GM03348 (cell line): ENCODE data around the gene CCDC124.

Source experiments
- DNase-seq: peaks from one replicate; pipeline ENCODE4 v3.0.0; 2012; ENCODE audit warnings: low spot score

Gene CCDC124

GRCh38 chr19:17953869-17954268 lies 21.1 kb downstream of the CCDC124 start:
- DNase-seq, result no peak

- no peak for DNase-seq
Measured at GRCh38 chr19:17954401-17954800, 21.6 kb downstream of the CCDC124 start.

DNA sequence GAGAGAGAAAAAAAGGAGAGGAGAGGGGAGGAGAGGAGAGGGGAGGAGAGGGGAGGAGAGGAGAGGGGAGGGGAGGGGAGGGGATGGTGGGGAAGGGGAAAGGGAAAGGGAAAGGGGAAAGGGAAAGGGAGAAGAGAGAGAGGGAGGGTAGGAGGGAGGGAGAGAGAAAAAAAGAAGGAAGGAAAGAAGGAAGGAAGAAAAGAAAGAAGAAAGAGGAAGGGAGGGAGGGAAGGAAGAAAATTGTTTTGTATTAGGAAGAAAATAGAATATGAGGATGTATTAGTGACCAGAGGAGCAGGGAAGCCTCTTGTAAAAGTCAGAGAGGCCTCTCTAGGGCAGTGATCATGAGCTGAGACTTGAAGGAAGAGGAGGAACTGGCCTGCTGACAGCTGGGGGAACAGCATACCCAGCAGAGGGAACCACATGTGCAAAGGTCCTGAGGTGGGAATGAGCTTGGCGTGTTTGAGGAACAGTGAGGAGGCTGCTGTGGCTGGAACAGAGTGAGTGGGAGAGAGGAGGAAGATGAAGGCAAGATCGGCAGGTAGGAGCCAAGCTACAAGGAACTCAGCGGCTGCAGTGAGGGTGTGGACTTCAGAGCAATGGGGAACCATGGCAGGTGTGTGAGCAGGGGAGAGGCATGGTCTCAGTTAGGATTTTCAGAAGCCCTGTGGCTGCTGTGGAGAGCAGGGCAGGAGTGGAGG lies 24.5 kb downstream of the CCDC124 start:
- DNase-seq, result no peak

DNA sequence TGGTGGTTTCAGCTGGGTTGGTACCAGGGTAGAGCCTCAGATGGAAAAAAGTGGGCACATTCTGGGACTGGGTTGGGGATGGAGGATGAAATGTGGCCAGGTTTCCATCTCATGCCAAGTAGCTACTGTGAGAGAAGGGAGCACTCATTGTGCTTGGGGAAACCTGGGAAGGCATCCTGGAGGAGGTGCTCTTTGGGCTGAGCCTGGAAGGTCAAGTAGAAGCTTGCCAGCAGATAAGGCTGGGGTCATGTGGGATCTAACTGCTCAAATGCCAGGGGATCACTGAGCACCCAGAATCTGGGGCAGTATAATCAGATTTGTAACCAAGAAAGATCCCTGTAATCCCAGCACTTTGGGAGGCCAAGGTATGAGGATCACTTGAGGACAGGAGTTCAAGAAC lies 25.1 kb downstream of the CCDC124 start:
- no peak for DNase-seq

- no peak for DNase-seq
Measured at GRCh38 chr19:17963936-17964691, 31.3 kb downstream of the CCDC124 start.

DNA sequence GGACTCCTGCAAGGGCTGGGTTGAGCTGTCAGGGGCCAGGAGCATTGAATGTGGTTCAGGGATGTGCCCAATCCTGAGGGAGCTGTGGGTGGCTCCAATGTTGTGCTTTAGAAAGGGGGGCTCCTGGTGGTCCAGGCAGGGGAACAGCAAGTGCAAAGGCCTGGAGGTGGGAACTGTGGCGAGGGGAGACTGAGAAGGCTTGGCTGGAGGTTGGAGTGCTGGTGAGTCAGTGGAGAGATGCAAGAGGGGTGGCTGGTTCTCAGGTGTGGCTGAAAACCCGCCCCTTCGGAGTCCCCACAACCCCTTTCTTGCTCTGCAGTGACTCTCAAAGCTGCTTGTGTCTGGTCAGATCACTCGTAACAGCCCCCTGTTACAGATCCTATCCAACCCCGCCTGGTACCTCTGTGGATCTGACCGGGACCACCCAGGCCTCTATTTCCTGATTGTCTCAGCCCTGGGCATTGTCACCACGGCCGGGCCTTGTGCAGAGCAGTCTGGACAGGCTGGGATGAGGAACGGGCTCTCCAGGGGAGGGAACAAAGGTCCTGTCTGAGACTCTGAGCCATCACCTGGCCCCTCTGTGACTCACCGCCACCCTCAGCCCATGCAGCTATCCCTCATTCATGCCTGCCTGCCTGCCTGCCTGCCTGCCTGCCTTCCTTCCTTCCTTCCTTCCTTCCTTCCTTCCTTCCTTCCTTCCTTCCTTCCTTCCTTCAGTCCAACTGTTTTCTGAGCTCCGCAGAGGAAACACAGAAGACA lies 32.7 kb downstream of the CCDC124 start:
- DNase-seq, result no peak

- DNase-seq, result no peak
Measured at GRCh38 chr19:17966129-17966483, 33.3 kb downstream of the CCDC124 start.

DNA sequence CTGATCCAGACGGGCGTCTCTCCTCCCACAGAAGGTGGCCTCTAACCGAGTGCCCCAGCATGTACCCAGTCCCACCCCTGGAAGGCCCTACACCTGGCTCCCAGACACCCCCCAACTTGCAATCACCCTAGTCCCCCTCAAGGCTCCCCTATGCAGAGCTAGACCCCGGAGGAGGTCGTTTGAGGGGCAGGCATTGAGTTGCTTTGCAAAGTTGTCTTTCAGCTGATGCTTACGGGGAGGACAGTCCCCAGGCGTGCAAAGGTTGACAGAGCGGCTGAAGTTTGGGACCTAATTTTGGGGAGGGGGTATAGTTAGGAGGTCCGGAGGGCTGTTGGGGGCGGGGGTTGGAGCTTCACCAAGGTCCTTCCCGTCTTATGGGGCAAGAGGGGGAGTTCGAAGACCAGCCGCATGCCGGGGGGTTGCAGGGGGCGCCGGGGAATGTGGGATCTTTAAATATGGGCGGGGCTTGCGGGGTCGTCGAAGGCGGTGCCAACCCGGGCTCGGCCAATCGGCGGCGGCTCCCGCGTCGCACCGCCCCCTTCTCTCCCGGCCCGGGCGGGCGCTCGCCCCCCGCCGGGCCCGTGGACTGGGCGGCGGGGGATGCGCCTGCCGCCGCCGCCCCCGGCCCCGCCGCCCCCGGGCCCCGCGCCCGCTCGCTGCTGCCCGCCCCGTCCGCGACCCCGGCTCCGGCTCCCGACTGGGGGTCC lies 33.9 kb downstream of the CCDC124 start, which contains the start of gene KCNN1:
TSS of gene KCNN1 (plus strand) at position 558 of the 707 bp plus-strand sequence. CDS start 6,782 bp downstream, outside the sequence.
- peak; percentile 53 for DNase-seq

DNA sequence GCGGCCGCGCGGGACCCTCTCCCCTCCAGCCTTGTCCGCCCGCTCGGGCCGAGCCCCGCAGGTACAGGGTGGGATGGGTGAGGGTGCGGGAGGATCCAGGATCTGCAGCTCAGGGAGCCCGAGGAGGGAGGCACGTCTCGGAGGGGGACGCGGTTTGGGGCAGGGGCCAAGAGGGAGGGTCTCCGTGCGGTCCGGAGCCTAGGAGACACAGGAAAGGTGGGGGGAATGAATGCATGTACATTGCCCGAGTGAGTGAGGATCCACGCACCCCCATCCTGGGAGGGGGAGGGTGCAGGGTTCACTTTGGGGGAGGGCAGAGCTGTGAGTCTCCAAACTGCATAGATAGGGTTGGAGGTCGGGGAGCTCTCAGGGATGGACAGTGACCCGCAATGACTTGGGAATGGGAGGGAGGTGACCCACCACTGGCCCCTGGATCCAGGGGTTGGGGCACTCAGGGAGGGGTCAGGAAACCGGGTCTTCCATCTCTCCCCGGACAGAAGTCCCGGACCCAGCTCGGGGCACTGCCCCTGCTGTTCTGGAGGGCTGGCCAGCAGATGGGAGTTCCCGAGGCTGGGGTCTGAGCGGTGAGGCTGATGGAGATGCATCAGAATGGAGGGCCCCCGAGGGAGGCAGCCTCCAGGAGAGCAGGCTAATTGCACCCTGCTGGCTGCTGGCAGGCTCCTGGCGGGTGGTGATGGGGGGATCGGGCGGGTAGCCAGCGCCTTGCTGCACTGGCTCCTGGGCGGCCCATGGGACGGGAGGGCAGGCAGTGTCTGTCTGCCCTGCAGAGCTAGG lies 34.6 kb downstream of the CCDC124 start:
- DNase-seq, result no peak

DNA sequence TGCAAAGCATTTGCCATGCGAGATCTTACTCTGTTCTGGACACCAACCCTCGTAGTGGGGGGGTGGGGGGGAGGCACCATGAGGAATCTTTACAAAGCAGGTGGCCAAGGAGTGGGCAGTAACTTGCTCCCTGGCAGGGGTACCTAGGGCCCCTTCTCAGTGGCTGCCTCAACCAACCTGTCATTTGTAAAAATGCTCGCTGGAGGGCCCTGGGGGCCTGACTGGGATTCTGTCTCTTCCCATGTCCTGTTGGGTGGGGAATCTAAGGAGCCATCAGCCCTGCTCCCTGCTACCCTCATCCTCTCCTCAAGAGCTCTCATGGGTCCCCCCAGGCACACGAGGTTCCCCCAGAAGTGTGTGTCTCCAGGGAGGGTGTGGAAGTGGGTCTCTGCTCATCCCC lies 35.5 kb downstream of the CCDC124 start:
- no peak for DNase-seq

DNA sequence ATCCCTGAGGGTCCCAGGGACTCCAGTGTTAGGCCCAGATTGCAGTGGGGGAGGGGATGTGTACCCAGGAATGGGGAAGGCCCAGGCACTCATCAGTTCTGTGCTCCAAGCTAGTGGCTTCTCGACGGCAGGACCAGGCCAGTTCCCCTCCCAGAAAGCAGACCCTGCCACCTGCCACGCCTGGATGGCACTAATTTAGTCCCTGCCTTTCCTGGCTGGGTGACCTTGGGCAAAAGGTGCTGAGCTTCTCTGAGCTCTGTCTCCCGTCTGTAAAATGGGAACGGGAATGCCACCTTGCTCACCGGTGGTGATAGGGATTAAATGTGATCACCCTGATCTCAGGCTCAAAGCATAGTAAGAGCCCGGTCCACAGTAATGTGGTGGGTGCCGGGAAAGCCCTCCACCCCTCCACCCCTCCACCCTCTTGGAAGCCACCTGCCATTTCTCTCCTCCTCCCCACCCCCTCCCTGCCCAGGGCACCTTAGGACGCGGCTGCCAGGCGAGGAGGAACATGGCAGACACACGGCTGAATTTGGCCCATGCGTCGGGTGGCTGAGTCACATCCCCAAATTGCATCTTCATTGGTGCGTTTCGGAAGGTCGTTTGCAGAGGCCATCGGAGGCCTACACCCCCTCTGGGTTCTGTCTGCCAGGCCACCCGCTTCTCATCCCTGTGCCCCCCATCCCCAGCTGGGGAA lies 36.4 kb downstream of the CCDC124 start:
- DNase-seq, result no peak

GRCh38 chr19:17972230-17972629 lies 39.4 kb downstream of the CCDC124 start:
- DNase-seq, result no peak

GRCh38 chr19:17973759-17974158 lies 40.9 kb downstream of the CCDC124 start:
- no peak for DNase-seq

DNA sequence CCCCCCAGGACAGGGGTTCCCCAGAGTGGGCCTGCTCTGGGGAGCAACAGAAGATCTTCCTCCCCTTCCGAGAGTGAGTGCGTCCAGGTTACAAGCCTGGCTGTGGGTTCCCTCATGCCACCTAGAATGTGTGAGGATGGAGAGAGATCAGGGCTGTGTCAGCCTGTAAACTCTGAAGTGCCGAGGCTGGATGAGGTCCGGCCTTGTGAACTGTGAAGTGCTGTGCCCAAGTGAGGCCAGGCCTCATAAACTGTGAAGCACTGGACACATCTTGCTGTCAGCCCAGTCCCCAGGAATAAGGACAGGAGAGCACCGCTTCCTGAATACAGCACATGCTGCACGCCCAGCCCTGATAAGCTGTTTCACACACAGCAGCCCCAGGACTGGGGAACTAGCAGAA lies 41.7 kb downstream of the CCDC124 start:
- DNase-seq, result no peak

- no peak for DNase-seq
Measured at GRCh38 chr19:17975032-17975431, 42.2 kb downstream of the CCDC124 start.

- no peak for DNase-seq
Measured at GRCh38 chr19:17977021-17977420, 44.2 kb downstream of the CCDC124 start.

- DNase-seq, result no peak
Measured at GRCh38 chr19:17977488-17977887, 44.7 kb downstream of the CCDC124 start.

DNA sequence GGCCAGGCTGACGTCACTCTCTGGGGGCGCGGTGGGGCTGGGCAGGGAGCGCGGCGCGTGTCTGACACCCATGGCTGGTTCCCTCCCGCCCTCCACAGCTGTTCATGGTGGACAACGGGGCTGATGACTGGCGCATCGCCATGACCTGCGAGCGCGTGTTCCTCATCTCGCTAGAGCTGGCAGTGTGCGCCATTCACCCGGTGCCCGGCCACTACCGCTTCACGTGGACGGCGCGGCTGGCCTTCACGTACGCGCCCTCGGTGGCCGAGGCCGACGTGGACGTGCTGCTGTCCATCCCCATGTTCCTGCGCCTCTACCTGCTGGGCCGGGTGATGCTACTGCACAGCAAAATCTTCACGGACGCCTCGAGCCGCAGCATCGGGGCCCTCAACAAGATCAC lies 48.8 kb downstream of the CCDC124 start:
- DNase-seq, result no peak

DNA sequence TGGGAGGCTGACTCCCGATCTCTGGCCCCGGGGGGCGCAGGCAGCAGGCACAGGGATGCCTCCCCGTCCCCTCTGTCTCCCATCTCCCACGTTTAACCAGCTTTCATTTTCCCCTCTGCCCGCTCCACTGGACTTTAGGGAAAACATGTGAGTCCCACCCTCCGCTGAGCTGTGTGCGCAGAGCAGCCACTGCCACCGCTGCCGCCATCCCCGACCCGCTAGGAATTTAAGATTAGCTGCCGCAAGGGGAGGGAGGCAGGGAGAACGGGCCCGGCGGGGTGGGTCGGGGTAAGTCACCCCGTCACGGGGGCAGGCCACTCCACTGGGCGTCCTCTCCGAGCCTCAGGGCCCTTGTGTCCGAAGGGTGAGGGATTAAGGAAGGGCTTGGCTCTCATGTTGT lies 49.6 kb downstream of the CCDC124 start:
- DNase-seq, result no peak

DNA sequence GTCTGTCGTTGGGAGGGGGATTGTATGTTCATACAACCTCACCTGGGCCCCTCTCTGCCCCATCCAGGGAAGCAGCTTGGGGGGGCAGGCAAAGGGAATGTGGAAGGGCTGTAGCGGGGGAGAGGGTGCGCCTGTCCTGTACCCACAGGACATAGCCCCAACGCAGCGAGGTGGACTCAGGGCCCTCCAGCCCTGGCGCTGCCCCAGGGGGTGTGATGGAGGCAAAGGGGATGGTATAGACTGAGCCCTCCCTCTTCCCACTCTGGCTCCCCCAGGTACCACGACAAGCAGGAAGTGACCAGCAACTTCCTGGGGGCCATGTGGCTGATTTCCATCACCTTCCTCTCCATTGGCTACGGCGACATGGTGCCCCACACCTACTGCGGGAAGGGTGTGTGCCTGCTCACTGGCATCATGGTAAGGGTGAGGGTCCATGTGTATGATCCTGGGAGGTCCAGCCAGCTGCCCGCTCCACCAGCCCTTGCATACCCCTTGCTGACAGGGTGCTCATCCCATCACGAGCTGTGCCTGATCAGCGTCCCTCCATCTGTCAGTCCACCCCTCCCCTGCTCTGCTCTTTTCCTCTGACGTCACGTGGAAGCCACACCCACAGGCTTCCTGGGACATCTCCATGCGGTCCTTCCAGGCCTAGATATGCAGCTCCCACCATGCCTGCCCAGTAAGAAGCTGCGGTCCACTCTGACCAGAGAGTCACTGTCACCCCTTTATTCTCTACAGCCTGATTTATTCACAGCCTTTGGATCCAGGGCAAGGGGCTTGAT lies 52.4 kb downstream of the CCDC124 start:
- no peak for DNase-seq
